ENCODE data around the gene PXN.
"Not testable (repeated sequence)": the region's sequence is repeated elsewhere in the genome, so short reads cannot be mapped to it uniquely, and the experiment has no call there.

The PXN gene

DNA sequence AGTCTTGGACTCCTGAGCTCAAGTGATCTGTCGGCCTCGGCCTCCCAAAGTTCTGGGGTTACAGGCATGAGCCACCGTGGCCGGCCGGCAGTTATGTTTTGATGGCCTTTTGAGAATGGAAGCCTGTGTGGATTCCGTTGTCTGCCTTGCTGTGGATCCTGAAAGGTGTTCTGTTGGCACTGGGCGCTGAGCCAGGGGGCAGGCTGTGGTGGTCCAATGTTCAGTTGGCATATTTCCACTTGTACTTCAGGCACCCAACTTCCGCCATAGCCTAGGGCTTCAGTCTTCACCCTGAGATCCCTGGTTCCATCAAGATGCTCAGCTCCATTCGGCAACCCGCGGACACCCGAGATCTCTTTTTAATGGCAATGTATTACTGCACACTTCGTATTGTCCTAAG lies 58.3 kb downstream of the PXN start:
- Histone ChIP-seq H3K4me1 (no peaks in the 10 kb centered on the region; the same call in 1 of the 2 replicates), H3K27me3 (ENCODE audit: low read depth) (no peaks in the 10 kb centered on the region), H3K36me3 (replicated peaks) (peaks cover 28% of the 10 kb centered on the region), H3K9me3 (no peaks in the 10 kb centered on the region), H3K4me3 (no peak overlapping the region)
- no peak for DNase-seq (ENCODE audit: low spot score in 2 of 2)
- in situ Hi-C loops (cut with MboI; ENCODE audit: low sequenced_read_pairs), result no loop called here

DNA sequence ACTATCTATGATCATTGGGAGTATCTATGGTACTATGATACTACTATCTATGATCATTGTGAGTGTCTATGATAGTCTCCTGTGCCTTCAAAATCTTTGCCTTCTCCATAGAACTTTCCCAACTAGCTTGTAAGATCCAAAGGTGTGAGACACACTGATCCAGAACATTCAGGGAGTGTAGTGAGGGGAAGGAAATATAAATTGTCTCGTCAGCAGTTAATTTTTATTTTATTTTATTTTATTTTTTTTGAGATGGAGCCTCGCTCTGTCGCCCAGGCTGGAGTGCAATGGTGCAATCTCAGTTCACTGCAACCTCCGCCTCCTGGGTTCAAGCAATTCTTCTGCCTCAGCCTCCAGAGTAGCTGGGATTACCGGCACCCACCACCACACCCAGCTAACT lies 58.7 kb downstream of the PXN start:
- H3K27me3 ChIP-seq (ENCODE audit: low read depth); H3K9me3 ChIP-seq; H3K4me3 ChIP-seq; H3K4me1 ChIP-seq; DNase-seq (ENCODE audit: low spot score in 2 of 2); in situ Hi-C loops (cut with MboI; ENCODE audit: low sequenced_read_pairs): not testable (repeated sequence)
- peaks cover 26% of the 10 kb centered on the region for H3K36me3 ChIP-seq (replicated peaks)

DNA sequence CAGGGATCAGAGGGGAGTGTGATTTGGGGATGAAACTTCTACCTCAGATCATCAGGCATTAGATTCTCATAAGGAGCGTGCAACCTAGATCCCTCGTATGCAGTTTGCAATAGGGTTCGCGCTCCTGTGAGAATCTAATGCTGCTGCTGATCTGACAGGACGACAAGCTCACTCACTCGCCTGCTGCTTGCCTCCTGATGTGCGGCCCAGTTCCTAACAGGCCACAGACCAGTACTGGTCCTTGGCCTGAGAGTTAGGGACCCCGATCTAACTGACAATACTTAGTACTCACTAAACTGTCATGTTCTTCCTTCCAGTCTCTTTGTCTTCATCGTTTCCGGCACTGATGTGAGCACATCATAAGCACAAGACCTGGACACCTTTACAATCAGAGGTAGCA lies 59.3 kb downstream of the PXN start:
- H3K9me3 ChIP-seq, result no peaks in the 10 kb centered on the region
- peaks cover 21% of the 10 kb centered on the region for H3K36me3 ChIP-seq (replicated peaks)
- in situ Hi-C loops (cut with MboI; ENCODE audit: low sequenced_read_pairs), result no loop called here
- no peaks in the 10 kb centered on the region; the same call in 1 of the 2 replicates for H3K4me1 ChIP-seq
- H3K4me3 ChIP-seq, result no peak overlapping the region
- no peaks in the 10 kb centered on the region for H3K27me3 ChIP-seq (ENCODE audit: low read depth)
- DNase-seq (ENCODE audit: low spot score in 2 of 2), result no peak

DNA sequence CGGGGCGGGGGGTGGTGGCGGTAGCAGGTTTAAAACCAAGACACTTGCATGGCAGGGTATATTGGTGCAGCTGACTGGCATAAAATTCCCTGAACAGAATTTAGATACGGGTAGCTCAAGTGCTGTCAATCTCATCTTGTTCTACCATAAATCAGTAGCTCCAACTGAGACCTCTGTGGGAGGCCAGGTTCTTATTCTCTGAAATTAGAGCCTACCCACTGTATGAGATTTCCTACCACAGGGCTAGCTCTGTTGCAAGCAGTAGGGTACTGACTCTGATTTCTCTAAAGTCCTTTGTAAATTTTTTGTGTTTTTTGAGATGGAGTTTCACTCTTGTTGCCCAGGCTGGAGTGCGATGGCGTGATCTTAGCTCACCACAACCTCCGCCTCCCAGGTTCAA lies 61.4 kb downstream of the PXN start:
- H3K36me3 ChIP-seq (replicated peaks), result peaks cover 26% of the 10 kb centered on the region
- H3K4me3 ChIP-seq, result no peak overlapping the region
- DNase-seq (ENCODE audit: low spot score in 2 of 2), result no peak
- no peaks in the 10 kb centered on the region for H3K27me3 ChIP-seq (ENCODE audit: low read depth)
- no peaks in the 10 kb centered on the region for H3K9me3 ChIP-seq
- no peaks in the 10 kb centered on the region; the same call in 1 of the 2 replicates for H3K4me1 ChIP-seq
- in situ Hi-C loops (cut with MboI; ENCODE audit: low sequenced_read_pairs), result no loop called here

DNA sequence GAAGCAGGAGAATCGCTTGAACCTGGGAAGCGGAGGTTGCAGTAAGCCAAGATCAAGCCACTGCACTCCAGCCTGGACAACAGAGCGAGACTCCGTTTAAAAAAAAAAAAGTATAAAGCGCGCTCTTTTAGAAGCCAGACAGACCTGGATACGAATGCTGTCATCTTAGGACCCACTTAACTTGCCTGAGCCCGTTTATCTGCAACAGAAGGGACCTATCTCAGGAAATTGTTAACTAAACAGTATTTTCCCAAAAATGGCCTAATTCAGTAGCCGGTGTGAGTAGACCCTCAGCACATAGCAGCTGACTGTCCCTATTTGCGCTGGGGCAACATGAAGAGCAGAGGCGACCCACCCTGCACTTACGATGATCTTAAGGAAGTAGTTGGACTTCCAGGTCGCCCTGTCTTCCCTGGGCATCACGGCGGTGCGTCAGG lies 65.1 kb downstream of the PXN start:
- peaks cover 53% of the 10 kb centered on the region for H3K36me3 ChIP-seq (replicated peaks)
- DNase-seq (ENCODE audit: low spot score in 2 of 2), result no peak

DNA sequence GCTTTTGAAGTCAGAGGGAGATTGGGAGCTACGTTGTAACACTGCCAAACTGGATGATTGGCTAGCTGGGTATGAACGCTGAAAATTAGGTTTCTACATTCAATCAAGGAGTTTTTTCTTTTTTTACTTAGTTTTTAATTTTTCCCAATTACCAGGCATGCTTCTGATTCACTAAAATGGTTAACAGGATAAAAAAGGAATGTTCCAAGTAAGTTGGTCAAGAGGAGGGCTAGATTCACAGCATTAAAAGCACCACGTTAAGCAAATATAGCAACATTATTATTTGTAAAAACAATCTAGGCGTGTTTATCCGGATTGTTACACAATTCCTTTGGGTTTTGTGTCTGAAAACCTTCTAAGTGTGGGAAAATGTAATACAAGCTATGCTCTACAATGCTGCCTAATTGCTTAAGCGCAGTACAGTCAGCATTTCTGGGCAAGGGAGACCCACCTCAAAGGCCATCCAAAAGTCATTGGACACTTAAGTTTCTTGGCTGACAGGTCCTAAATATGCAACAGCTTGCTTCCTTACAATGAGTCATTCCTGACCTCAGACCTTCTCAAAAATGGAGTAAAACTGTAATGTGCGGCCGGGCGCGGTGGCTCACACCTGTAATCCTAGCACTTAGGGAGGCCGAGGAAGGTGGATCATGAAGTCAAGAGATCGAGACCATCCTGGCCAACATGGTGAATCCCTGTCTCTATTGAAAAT lies 65.8 kb downstream of the PXN start:
- peak overlapping the region; percentile 99 for H3K4me3 ChIP-seq
- in situ Hi-C loops (cut with MboI; ENCODE audit: low sequenced_read_pairs), result no loop called here
- H3K36me3 ChIP-seq (replicated peaks), result peaks cover 53% of the 10 kb centered on the region
- no peaks in the 10 kb centered on the region for H3K27me3 ChIP-seq (ENCODE audit: low read depth)
- H3K4me1 ChIP-seq, result peaks cover 21% of the 10 kb centered on the region
- H3K9me3 ChIP-seq, result no peaks in the 10 kb centered on the region
- no peak for DNase-seq (ENCODE audit: low spot score in 2 of 2)

More for the DNA sequence above, 65.1 kb downstream of the PXN start:
- H3K27me3 ChIP-seq (ENCODE audit: low read depth), result no peaks in the 10 kb centered on the region
- no peaks in the 10 kb centered on the region for H3K9me3 ChIP-seq
- peaks cover 14% of the 10 kb centered on the region for H3K4me1 ChIP-seq
- H3K4me3 ChIP-seq, result peak overlapping the region; percentile 99
- in situ Hi-C loops (cut with MboI; ENCODE audit: low sequenced_read_pairs), result no loop called here

DNA sequence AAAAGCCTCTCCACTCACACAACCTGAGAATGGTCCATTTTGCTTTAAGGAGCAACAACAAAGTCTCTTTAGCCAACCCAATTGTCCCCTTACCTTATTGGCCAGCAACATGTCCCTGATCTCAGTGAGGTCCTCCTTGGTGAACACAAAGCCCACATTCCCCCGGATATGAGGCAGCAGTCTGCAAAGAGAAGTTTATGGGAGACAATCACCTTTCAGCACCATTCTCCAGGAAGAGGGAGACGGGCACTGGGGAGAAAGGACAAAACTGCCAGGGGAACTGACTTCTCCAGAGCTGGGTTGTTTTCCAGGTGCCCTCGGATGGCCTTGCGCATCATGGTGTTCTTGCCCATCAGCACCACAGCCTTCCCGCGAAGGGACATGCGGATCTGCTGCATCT lies 66.5 kb downstream of the PXN start:
- Histone ChIP-seq H3K4me1 (peaks cover 21% of the 10 kb centered on the region), H3K4me3 (peak overlapping the region; percentile 99), H3K36me3 (replicated peaks) (peaks cover 53% of the 10 kb centered on the region), H3K9me3 (no peaks in the 10 kb centered on the region), H3K27me3 (ENCODE audit: low read depth) (no peaks in the 10 kb centered on the region)
- in situ Hi-C loops (cut with MboI; ENCODE audit: low sequenced_read_pairs), result no loop called here
- peak in 1 of 2 experiments; percentile 29 for DNase-seq (ENCODE audit: low spot score in 2 of 2)

DNA sequence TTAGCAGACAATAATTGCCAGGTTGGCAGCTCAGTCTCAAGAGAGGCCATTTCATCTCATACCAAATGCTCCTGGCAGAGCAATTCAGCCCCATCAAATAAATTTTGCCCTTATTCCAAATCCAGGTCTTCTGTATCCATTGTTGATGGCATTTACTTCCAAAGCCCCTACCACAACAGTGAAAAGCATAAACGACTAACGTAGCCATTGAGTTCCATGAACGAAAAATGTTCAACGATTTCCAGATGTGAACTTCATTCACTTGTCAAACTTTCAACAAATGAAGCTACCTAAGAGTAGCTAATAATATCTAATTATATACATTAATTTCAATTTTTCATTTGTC lies 68.0 kb downstream of the PXN start:
- Histone ChIP-seq H3K4me3 (no peak overlapping the region), H3K9me3 (no peaks in the 10 kb centered on the region), H3K4me1 (peaks cover 30% of the 10 kb centered on the region), H3K36me3 (replicated peaks) (peaks cover 57% of the 10 kb centered on the region), H3K27me3 (ENCODE audit: low read depth) (no peaks in the 10 kb centered on the region)
- in situ Hi-C loops (cut with MboI; ENCODE audit: low sequenced_read_pairs), result no loop called here
- no peak for DNase-seq (ENCODE audit: low spot score in 2 of 2)

DNA sequence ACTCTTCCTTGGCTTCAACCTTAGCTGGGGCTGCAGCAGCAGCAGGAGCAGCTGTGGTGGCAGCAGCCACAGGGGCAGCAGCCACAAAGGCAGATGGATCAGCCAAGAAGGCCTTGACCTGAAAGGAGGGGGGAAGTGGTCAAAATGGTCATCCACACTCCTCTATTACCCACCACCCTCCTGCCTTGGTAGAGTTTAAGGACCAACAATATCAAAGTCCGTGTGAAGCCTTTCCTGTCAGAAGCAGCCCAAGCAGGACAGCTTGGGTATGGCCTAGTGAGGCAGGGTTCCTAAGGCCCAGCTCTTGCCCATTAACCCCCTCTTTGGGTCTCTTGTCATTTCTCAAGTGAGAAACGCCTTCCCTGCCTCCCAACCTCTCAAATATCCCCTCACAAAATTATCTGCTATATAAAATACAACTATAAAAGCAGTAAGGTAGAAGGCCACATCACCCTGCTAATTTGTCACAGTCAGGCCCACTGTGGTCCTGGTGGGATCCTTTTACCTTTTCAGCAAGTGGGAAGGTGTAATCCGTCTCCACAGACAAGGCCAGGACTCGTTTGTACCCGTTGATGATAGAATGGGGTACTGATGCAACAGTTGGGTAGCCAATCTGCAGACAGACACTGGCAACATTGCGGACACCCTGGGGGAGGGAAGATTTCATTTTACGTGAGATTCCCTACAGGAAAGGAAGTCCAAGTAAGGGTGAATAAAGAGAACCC lies 68.6 kb downstream of the PXN start:
- in situ Hi-C loops (cut with MboI; ENCODE audit: low sequenced_read_pairs); H3K27me3 ChIP-seq (ENCODE audit: low read depth); H3K4me3 ChIP-seq; H3K9me3 ChIP-seq: not testable (repeated sequence)
- Histone ChIP-seq H3K4me1 (peaks cover 30% of the 10 kb centered on the region), H3K36me3 (replicated peaks) (peaks cover 62% of the 10 kb centered on the region)
- DNase-seq (ENCODE audit: low spot score in 2 of 2), result peak in 1 of 2 experiments; percentile 28

DNA sequence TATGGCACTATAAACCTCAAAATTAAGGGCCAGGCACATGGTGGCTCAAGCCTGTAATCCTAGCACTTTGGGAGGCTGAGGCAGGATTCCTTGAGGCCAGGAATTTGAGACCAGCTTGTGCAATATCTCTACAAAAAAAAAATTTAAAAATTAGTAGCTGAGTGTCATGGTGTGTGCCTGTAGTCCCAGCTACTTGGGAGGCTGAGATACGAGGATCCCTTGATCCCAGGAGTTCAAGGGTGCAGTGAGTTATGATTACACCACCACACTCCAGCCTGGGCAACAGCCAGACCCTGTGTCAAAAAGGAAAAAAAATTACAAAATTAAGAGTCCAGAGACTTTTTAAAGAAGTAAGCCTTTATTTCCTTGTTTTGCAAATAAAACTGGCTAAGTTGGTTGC lies 69.2 kb downstream of the PXN start:
- in situ Hi-C loops (cut with MboI; ENCODE audit: low sequenced_read_pairs), result no loop called here
- DNase-seq (ENCODE audit: low spot score in 2 of 2), result no peak
- no peaks in the 10 kb centered on the region for H3K27me3 ChIP-seq (ENCODE audit: low read depth)
- H3K36me3 ChIP-seq (replicated peaks), result peaks cover 62% of the 10 kb centered on the region
- no peaks in the 10 kb centered on the region for H3K9me3 ChIP-seq
- peaks cover 30% of the 10 kb centered on the region for H3K4me1 ChIP-seq
- H3K4me3 ChIP-seq, result no peak overlapping the region

DNA sequence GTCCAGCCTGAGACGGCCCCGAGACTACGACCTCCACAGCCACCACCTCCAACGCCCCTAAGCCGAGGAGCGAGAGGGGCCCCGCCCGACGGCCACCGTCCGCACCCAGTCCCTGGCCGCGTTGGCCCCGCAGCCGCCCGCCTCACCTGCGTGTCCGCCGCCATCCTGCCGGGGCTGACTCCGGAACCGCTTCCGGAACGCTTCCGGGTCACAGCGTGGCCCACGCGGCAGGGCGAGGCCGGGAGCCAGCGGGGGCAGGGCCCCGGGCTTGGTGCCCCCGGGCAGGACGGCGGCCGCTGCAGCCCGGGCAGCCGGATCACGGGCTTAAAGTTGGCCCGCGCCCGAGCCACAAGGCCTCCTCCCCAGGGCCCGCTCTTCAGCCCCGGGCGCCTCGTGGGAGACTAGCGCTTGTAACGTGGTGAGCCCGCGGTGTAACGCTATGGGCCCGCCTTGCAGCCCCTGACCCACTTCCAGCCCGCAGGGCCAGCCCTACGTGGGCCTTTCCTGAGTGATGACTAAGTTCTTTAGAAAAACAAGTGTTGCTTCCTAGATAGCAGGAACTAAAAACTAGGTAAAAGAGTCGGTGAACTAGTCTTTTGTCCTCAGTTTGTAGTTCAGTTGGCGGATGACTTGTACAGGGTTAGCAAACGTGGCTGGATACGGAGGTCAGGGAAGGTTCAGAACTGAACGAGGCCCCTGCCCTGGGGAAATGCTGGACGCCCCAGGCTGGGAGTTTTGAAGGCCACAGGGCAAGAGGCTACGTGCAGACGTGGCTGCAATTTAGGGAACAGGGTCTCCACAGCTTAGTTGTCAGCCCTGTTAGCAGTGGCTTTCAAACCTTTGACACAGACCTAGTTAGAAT lies 70.8 kb downstream of the PXN start, which contains the start of gene GCN1:
Gene GCN1, minus strand, starts transcription at position 182 of the 862 bp plus-strand sequence. Its CDS starts 18 bp downstream, at position 164.
- in situ Hi-C loops (cut with MboI; ENCODE audit: low sequenced_read_pairs), result no loop called here
- peaks cover 60% of the 10 kb centered on the region for H3K36me3 ChIP-seq (replicated peaks)
- peak; percentile 76 to 89 for DNase-seq (ENCODE audit: low spot score in 2 of 2)
- H3K4me3 ChIP-seq, result peak within 1 kb of the TSS; percentile 81
- no peaks in the 10 kb centered on the region for H3K27me3 ChIP-seq (ENCODE audit: low read depth)
- peaks cover 30% of the 10 kb centered on the region for H3K4me1 ChIP-seq
- no peaks in the 10 kb centered on the region for H3K9me3 ChIP-seq

DNA sequence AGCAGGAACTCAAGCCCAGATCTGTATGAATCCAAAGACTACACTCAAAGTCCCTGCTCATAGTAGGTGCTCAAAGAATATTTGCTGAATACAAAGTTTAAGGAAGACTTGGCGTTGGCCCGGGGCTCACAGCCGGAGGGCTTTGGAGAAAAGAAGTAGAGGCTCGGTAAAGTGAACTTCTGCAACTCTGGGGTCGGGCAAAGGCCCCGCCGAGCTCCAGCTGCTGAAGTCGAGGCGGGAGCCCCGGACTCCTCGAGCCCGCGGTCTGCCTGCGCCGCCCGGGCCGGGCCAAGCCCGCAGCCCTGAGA lies 71.3 kb downstream of the PXN start:
- Histone ChIP-seq H3K27me3 (ENCODE audit: low read depth) (no peaks in the 10 kb centered on the region), H3K4me3 (peak overlapping the region; percentile 81), H3K9me3 (no peaks in the 10 kb centered on the region), H3K4me1 (peaks cover 30% of the 10 kb centered on the region), H3K36me3 (replicated peaks) (peaks cover 60% of the 10 kb centered on the region)
- no peak for DNase-seq (ENCODE audit: low spot score in 2 of 2)
- in situ Hi-C loops (cut with MboI; ENCODE audit: low sequenced_read_pairs), result no loop called here

DNA sequence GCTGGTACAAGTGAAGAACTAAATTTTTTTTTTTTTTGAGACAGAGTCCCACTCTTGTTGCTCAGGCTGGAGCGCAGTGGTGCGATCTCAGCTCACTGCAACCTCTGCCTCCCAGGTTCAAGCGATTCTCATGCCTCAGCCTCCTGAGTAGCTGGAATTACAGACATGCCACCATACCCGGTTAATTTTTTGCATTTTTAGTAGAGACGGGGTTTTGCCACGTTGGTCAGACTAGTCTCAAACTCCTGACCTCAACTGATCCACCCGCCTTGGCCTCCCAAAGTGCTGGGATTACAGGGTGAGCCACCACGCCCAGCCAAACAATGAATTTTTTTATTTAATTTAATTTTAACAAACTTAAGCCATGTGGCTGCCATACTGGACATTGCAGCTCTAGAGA lies 72.2 kb downstream of the PXN start:
- Histone ChIP-seq H3K4me1 (peaks cover 27% of the 10 kb centered on the region), H3K36me3 (replicated peaks) (peaks cover 60% of the 10 kb centered on the region), H3K4me3 (peak overlapping the region; percentile 81)
- in situ Hi-C loops (cut with MboI; ENCODE audit: low sequenced_read_pairs); DNase-seq (ENCODE audit: low spot score in 2 of 2); H3K27me3 ChIP-seq (ENCODE audit: low read depth); H3K9me3 ChIP-seq: not testable (repeated sequence)

All from HAP-1 (cell line).